NK-92 (cell line): ENCODE data around the gene IGSF23.

Source experiments
- DNase-seq: peaks from one replicate; lab custom pipeline; 2025; ENCODE audit not compliant: unreplicated experiment; lab: John Stamatoyannopoulos, UW

Gene IGSF23

DNA sequence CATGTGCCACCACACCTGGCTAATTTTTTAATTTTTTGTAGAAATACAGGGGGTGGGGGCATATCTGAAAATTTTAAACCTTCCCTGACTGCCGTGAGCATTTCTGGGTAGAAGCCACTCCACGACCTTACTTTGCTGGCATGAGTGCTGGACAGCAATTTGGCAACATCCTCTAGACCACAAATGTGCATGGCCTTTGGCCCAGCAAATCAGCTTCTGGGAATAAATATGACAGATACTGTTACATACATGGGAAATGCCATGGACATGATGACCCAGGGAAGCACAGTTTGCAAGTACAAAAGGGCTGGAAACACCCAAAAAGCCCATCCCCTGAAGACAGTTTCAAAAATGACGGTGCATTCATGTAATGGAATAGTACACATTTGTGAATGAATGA lies 27.2 kb downstream of the IGSF23 start:
- no peak for DNase-seq

DNA sequence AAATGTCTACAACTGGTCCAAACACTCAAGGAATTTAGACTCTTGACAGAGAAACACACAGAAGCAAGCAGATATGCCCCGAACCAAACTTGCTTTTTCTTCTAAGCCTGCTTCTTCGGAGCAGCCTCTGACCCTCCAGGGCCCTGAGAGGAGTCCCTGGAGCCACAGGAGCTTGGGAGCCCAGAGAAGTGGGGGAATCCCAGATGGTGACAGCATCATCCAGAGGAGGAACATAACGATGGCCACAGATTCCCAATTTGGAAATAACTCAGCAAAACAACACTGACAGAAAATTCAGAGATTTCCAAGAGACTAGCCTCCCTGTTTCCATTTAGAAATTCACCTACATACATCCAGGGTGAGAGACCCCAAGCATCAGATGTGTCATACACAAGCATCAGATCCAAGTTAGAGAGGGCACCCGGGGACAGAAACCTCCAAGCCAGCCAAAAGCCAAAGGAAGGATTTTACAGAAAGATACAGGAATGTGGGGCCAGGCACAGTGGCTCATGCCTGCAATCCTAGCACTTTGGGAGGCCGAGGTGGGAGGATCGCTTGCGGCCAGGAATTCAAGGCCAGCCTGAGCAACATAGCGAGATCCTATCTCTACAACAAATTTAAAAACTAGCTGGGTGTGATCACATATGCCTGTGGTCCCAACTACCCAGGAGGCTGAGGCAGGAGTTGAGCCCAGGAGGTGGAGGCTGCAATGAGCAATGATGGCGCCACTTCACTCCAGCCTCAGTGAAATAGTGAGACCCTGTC lies 28.3 kb downstream of the IGSF23 start:
- no peak for DNase-seq

DNA sequence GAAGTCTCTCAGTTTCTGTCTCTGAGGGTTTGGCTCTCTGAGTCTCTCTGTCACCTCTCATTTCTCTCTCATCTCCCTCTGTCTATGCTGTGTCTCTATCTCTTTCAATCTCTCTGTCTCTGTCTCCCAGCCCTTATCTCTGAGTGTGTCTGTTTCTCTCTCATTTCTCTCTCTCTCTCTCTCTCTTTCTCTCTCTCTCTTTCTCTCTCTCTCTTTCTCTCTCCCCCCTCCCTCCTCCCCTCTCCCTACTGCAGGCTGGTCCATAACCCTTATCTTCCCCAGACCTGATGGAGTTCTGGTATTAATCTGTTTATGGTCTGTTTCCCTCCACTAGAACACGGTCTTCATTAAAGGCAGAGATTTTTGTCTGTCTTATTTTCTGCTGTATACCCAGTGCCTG lies 29.0 kb downstream of the IGSF23 start:
- DNase-seq, result no peak

DNA sequence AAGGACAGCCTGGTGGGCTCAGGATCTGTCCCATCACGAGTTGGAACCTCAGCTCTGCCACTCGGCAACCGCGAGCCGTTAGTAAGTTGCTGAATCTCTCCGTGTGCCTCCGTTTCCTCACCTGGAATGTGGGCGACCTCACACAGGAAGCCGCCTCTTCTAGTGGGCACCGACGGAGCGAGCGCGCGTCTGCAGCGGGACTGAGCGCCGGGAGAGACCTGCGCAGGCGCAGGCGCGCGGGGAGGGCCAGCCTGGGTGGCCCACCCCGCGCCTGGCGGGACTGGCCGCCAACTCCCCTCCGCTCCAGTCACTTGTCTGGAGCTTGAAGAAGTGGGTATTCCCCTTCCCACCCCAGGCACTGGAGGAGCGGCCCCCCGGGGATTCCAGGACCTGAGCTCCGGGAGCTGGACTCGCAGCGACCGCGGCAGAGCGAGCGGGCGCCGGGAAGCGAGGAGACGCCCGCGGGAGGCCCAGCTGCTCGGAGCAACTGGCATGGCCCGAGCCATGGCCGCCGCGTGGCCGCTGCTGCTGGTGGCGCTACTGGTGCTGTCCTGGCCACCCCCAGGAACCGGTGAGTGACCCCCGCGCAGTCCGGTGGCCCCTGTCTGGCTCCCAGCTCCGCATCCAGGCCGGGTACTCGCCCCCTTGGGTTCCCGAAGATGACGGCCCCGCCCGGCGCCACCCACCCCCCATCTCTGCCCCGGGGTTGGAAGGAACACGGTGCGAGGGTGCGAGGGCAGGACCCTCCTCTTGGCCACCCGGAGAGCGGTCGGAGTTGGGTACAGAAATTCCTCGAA lies 30.4 kb downstream of the IGSF23 start, which contains the start of gene PVR:
TSS of gene PVR (plus strand) at position 306 of the 797 bp plus-strand sequence. CDS start at position 493, 187 bp downstream.
- no peak for DNase-seq

DNA sequence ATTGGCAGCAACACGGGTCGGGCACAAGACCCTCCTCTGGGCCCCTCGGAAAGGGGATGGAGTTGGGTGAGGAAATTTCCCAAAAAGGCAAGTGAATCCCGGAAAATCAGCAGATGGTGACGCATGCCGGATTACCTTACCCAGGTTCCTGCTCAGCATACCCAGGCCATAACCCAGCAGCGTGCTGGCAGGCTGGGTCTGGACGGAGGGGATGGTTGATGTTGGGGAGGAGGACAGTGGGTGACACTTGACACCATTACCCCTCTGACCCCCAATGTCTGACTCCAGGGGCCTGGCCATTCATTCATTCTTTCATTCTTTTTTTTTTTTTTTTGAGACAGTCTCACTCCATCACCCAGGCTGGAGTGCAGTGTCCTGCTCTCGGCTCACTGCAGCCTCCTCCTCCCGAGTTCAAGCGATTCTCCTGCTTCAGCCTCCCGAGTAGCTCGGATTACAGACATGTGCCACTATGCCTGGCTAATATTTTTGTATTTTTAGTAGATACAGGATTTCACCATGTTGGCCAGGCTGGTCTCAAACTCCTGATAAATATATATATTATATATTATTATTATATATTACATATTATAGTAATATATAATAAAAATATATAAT lies 31.1 kb downstream of the IGSF23 start:
- no peak for DNase-seq

DNA sequence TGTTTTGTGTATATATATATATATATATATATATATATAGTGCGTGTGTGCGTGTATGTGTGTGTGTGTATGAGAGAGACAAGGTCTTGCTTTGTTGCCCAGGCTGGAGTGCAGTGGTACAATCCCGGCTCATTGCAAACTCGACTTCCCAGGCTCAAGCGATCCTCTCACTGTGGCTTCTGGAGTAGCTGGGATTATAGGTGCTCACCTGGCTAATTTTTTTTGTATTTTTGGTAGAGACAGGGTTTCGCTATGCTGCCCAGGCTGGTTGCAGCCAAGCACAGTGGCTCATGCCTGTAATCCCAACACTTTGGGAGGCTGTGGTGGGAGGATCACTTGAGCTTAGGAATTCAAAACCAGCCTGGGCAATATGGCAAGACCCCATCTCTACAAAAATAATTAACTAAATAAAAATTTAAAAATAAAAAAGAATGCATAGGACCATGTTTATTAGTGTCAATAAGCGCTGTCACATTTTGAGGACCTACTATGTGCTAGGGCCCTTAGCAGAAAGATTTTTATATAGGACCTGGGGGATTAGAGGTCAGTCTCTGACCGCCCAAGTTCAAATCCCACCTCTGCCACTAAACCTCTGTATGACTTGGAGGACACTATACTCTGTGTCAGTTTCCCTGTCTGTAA lies 32.2 kb downstream of the IGSF23 start:
- no peak for DNase-seq

DNA sequence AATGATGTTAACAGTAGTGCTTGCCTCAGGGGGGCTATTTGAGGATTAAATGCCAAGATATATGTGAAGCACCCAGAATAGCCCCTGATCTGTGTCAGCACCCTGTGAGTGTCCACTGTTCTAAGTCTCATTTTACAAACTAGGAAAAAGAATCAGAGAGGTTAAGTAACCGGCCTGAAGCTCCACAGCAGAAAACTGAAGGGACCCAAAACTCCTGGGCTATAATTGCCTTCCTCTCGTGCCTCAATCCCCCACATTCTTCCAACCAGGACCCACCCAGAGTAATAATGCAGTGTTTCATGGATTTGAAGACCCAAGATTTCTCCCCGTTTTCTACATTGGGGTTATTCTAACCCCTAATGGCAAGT lies 32.7 kb downstream of the IGSF23 start:
- DNase-seq, result no peak

DNA sequence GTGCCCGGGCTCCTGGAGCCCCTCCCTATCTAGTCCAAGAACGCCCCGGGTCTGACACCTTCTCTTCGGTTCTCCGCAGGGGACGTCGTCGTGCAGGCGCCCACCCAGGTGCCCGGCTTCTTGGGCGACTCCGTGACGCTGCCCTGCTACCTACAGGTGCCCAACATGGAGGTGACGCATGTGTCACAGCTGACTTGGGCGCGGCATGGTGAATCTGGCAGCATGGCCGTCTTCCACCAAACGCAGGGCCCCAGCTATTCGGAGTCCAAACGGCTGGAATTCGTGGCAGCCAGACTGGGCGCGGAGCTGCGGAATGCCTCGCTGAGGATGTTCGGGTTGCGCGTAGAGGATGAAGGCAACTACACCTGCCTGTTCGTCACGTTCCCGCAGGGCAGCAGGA lies 33.8 kb downstream of the IGSF23 start:
- DNase-seq, result no peak

DNA sequence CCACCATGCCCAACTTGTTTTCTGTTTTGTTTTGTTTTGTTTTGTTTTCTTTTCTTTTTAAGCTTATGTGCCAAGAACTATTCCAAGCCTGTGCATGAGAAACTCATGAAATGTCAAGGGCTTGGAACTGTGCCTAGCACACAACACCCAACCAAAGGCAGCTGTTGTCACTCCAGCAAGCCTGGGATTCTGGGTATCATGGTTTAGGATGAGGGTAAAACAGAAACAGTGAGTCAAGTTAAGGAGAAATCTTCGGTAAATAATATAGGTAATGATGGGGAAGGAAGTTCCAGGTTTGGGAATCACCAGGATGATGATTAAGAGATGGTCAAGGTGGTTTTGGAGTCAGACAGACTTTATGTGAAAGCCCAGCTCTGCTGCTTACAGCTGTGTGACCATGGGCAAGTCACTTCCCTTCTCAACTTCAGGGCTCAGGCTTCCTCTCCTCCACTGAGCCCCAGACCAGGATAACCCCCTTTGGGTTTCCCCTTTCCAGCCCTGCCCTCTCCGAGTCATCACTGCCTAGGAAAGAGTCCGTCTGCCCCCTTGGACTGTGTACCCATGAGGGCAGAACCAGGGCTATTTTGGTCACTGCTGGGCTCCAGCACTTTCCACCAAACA lies 35.4 kb downstream of the IGSF23 start:
- no peak for DNase-seq

DNA sequence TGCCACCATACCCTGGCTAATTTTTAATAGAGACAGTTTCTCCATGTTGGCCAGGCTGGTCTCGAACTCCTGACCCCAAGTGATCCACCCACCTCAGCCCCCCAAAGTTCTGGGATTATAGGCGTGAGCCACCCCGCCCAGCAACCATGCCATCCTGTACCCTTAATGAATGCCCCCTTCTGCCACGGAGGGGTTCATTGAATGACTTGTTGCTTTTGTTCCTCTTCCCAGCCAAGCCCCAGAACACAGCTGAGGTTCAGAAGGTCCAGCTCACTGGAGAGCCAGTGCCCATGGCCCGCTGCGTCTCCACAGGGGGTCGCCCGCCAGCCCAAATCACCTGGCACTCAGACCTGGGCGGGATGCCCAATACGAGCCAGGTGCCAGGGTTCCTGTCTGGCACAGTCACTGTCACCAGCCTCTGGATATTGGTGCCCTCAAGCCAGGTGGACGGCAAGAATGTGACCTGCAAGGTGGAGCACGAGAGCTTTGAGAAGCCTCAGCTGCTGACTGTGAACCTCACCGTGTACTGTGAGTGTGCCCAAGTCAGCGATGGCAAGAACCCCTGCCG lies 36.3 kb downstream of the IGSF23 start:
- DNase-seq, result no peak

DNA sequence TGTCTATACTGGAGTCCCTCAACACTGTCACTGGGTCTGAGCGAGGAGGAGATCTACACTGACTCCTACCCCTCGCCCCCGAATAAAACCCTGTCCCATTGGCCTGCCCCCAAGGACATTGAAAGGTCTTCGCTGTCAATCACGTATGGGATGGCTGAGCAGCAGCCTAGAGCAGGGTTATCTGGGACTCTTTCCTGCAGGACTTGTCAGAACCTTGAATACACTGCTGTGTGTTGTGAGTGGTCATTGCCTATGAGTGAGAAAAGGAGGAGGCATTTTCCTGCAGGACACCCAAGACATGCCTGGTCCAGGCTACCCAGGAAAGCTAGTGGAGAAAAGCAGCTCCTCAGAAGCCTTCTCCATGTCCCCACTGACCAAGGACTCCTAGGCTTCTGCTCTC lies 40.0 kb downstream of the IGSF23 start:
- DNase-seq, result no peak

DNA sequence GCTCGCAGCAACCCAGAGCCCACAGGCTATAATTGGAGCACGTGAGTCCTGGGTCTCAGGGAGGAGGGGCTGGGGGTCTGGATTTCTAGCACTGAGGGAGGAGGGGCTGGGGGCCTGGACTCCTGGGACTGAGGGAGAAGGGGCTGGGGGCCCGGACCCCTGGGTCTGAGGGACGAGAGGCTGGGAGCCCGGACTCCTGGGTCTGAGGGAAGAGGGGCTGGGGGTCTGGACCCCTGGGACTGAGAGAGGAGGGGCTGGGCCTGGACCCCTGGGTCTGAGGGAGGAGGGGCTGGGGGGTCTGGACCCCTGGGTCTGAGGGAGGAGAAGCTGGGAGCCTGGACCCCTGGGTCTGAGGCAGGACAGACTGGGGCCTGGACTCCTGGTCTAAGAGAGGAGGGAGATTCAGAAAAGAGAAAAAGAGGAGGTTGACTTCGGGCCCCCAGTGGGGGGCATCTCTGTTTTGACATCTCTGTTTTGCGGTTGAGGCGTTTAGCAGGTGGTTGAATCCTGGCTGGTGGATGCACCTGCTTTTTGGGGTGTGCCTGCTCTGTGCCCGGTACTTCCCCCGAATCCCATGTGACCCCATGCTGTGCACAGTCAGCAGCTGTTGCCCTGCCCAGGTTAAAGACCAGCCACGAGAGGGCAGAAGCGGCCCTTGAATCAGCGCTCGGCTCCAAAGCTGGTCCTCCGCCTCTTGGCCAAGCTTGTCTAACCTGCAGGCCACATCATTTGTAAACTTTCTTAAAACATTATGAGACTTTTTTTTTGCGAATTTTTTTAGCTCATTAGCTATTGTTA lies 40.8 kb downstream of the IGSF23 start:
- no peak for DNase-seq

DNA sequence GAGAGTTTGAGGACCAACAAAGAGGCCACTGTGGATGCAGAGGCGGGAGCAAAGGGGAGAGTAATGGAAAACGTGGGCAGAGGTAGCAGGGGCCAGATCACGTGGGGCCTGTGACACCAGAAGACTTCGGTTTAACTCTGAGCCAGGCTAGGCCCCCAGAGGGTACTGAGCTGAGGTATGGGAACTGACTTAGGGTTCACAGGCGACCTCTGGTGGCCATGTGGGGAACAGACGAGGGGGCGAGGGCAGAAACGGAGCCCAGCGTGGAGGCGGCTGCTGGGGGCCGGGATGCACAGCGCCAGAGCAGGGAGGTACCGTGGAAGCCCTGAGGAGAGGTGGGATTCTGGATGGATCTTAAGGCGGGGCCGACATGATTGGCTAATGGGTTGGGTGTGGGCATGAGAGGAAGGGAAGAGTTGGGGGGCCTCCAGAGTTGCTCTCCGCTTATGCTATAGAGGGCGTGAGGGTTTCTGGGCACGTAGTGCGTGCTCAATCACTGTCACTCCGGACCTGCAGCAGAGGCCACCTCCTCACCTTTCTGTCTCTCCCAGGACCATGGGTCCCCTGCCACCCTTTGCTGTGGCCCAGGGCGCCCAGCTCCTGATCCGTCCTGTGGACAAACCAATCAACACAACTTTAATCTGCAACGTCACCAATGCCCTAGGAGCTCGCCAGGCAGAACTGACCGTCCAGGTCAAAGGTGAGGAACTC lies 44.0 kb downstream of the IGSF23 start:
- DNase-seq, result no peak

DNA sequence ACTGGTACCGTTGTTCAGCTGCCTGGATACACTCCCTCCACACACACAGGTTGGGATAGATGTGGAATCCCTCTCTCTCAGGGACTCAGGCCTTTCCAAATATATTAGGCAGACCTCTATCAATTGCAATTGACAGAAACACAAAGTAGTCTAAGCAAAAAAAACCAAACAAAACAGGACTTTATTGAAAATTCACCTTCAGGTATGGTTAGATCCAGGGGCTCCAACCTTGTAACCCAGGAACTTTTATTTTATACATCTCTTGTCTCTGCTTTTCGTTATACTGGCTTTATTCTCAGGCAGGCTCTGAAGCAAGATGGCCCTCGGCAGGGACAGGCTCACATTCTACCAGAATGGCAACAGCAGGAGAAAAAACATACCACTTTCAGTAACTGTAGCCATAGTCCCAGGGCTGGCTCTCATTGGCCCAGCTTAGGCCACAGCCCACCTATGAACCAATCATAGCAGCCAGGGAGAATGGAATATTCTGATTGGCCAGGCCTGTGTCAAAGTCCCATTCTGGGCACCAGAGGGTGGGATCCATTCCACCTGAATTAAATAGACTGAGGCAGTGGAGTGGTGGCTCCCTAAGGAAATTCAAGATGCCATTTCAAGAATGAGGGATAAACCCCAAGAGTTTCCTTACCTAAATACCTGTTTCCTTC lies 44.8 kb downstream of the IGSF23 start:
- DNase-seq, result no peak

DNA sequence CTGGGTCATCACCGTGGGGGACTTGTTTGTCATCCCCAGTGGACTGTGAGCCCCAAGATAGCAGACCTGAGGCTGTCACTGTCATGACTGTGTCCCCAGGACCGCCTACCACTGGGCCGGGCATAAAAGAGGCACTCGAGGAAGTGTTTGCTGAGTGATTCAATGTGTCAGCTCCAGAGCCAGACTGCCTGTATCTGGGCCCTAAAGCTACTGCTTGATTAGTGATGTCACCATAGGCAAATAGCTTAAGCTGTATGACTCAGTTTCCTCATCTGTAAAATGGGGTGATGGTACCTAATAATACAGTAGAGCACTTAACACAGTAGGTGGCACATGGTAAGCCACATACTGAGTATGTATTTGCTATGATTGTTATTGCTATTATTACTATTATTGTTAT lies 46.7 kb downstream of the IGSF23 start:
- no peak for DNase-seq

DNA sequence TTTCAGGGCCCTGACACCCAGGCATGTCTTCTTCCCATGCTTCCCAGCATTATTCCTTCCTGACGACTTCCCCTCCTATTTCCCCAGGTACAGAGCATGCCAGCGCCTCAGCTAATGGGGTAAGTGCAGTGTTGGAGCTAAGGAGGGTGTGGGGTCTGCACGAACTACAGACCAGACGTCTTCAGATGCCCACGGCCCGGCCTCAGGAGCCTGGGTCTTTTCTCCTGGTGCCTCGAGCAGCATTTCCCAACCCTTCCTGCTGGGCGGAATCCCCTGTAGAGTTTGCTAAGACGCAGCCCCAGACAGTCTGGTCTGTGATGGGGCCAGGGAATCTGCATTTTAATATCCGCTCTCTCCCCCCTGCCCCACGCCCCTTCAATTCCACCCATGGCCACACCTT lies 47.8 kb downstream of the IGSF23 start:
- DNase-seq, result no peak

DNA sequence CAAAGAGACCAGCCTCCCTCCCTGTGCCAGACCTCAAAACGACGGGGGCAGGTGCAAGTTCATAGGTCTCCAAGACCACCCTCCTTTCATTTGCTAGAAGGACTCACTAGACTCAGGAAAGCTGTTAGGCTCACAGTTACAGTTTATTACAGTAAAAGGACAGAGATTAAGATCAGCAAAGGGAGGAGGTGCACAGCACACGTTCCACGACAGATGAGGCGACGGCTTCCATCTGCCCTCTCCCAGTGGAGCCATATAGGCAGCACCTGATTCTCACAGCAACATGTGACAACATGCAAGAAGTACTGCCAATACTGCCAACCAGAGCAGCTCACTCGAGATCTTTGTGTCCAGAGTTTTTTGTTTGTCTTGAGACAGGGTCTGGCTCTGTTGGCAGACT lies 48.5 kb downstream of the IGSF23 start:
- DNase-seq, result no peak

DNA sequence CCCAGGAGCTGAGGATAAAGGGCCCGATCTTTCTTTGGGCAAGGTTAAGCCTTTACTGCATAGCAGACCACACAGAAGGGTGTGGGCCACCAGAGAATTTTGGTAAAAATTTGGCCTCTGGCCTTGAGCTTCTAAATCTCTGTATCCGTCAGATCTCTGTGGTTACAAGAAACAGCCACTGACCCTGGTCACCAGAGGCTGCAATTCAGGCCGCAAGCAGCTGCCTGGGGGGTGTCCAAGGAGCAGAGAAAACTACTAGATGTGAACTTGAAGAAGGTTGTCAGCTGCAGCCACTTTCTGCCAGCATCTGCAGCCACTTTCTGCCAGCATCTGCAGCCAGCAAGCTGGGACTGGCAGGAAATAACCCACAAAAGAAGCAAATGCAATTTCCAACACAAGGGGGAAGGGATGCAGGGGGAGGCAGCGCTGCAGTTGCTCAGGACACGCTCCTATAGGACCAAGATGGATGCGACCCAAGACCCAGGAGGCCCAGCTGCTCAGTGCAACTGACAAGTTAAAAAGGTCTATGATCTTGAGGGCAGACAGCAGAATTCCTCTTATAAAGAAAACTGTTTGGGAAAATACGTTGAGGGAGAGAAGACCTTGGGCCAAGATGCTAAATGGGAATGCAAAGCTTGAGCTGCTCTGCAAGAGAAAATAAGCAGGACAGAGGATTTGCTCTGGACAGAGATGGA lies 49.5 kb downstream of the IGSF23 start:
- DNase-seq, result no peak
